GM12801 (cell line): ENCODE results near the gene GUK1.

ENCODE experiments used
- TF ChIP-seq, protein P1 (sequence below): IDR thresholded peaks from one replicate; pipeline ENCODE4 v1.5.1; 2011; ENCODE audit warnings: control low read depth; ENCODE audit not compliant: insufficient read length; ENCODE audit errors: extremely low read depth

Gene GUK1

GRCh38 chr1:228095938-228096337, 44.1 kb upstream of the GUK1 start:
- TF ChIP-seq, protein P1, sequence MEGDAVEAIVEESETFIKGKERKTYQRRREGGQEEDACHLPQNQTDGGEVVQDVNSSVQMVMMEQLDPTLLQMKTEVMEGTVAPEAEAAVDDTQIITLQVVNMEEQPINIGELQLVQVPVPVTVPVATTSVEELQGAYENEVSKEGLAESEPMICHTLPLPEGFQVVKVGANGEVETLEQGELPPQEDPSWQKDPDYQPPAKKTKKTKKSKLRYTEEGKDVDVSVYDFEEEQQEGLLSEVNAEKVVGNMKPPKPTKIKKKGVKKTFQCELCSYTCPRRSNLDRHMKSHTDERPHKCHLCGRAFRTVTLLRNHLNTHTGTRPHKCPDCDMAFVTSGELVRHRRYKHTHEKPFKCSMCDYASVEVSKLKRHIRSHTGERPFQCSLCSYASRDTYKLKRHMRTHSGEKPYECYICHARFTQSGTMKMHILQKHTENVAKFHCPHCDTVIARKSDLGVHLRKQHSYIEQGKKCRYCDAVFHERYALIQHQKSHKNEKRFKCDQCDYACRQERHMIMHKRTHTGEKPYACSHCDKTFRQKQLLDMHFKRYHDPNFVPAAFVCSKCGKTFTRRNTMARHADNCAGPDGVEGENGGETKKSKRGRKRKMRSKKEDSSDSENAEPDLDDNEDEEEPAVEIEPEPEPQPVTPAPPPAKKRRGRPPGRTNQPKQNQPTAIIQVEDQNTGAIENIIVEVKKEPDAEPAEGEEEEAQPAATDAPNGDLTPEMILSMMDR = no peak

GRCh38 chr1:228096416-228097332, 43.4 kb upstream of the GUK1 start:
- TF ChIP-seq, protein P1 = no peak

DNA sequence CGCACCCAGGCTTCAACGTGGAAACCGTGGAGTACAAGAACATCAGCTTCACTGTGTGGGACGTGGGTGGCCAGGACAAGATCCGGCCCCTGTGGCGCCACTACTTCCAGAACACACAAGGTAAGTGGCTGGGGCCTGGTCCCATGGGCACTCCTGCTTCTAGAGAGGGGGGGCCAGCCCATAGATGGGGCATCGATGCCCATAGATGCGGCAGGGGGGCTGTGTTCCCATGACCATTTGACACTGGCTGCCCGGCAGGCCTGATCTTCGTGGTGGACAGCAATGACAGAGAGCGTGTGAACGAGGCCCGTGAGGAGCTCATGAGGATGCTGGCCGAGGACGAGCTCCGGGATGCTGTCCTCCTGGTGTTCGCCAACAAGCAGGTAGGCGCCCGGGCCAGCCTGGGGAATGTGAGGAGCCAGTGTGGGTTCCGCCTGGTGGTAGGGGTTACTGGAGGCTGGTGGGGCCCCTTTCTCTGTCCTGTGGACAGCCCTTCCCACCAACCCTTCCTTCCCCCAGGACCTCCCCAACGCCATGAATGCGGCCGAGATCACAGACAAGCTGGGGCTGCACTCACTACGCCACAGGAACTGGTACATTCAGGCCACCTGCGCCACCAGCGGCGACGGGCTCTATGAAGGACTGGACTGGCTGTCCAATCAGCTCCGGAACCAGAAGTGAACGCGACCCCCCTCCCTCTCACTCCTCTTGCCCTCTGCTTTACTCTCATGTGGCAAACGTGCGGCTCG, 42.6 kb upstream of the GUK1 start:
- TF ChIP-seq, protein P1 = no peak

DNA sequence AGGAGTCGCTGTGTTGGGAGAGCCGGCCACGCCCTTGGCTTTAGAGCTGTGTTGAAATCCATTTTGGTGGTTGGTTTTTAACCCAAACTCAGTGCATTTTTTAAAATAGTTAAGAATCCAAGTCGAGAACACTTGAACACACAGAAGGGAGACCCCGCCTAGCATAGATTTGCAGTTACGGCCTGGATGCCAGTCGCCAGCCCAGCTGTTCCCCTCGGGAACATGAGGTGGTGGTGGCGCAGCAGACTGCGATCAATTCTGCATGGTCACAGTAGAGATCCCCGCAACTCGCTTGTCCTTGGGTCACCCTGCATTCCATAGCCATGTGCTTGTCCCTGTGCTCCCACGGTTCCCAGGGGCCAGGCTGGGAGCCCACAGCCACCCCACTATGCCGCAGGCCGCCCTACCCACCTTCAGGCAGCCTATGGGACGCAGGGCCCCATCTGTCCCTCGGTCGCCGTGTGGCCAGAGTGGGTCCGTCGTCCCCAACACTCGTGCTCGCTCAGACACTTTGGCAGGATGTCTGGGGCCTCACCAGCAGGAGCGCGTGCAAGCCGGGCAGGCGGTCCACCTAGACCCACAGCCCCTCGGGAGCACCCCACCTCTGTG, 41.7 kb upstream of the GUK1 start:
- TF ChIP-seq, protein P1 = no peak

- TF ChIP-seq, protein P1 = no peak
These were observed 40.7 kb upstream of the GUK1 start for GRCh38 chr1:228099331-228099732.

GRCh38 chr1:228100822-228101613, 39.1 kb upstream of the GUK1 start:
- TF ChIP-seq, protein P1 = no peak
